DMS79 treated with DMSO at 0.1 percent for 48 hours (cell line): ENCODE measurements around the gene TNFRSF25.
"Not testable (repeated sequence)": the region's sequence is repeated elsewhere in the genome, so short reads cannot be mapped to it uniquely, and the experiment has no call there.

Experiments used
- DNase-seq: peaks from one replicate; lab custom pipeline; 2025; lab: John Stamatoyannopoulos, UW

TNFRSF25 gene

GRCh38 chr1:6502000-6502891 is 36.3 kb upstream of the TNFRSF25 start:
- no peak for DNase-seq

GRCh38 chr1:6501279-6501813 is 35.4 kb upstream of the TNFRSF25 start:
- DNase-seq, result no peak

GRCh38 chr1:6500544-6501278 is 34.7 kb upstream of the TNFRSF25 start:
- no peak for DNase-seq

GRCh38 chr1:6499296-6499695 is 33.3 kb upstream of the TNFRSF25 start:
- DNase-seq, result no peak

- no peak for DNase-seq
Measured at GRCh38 chr1:6498576-6499111, 32.7 kb upstream of the TNFRSF25 start.

GRCh38 chr1:6497867-6498575 is 32.0 kb upstream of the TNFRSF25 start:
- DNase-seq, result no peak

GRCh38 chr1:6497215-6497866 is 31.4 kb upstream of the TNFRSF25 start:
- peak; percentile 53 for DNase-seq

- DNase-seq, result no peak
Measured at GRCh38 chr1:6496890-6497214, 30.9 kb upstream of the TNFRSF25 start.

GRCh38 chr1:6496365-6496721 is 30.4 kb upstream of the TNFRSF25 start:
- DNase-seq, result no peak

GRCh38 chr1:6495540-6496364 is 29.8 kb upstream of the TNFRSF25 start:
- DNase-seq, result no peak

GRCh38 chr1:6495041-6495441 is 29.1 kb upstream of the TNFRSF25 start:
- DNase-seq, result no peak

- no peak for DNase-seq
Measured at GRCh38 chr1:6494627-6495026, 28.7 kb upstream of the TNFRSF25 start.

GRCh38 chr1:6493834-6494223 is 27.9 kb upstream of the TNFRSF25 start:
- DNase-seq, result not testable (repeated sequence)

GRCh38 chr1:6491966-6492365 is 26.0 kb upstream of the TNFRSF25 start:
- DNase-seq, result no peak

GRCh38 chr1:6491480-6491962 is 25.5 kb upstream of the TNFRSF25 start, which contains the start of gene PLEKHG5:
TSS of gene PLEKHG5 (minus strand) at chr1:6491667. CDS start at chr1:6477571, 14,096 bp downstream.
- DNase-seq, result no peak

- DNase-seq, result no peak
Measured at GRCh38 chr1:6491081-6491449, 25.1 kb upstream of the TNFRSF25 start.

- peak; percentile 59 for DNase-seq
Measured at GRCh38 chr1:6490181-6491080, 24.5 kb upstream of the TNFRSF25 start.

GRCh38 chr1:6489799-6490180 is 23.8 kb upstream of the TNFRSF25 start:
- peak; percentile 68 for DNase-seq

- DNase-seq, result no peak
Measured at GRCh38 chr1:6489383-6489765, 23.4 kb upstream of the TNFRSF25 start.
